Umbilical cord (tissue), 2 donors: ENCODE results near the gene MRPS5. TPM values are rescaled to one million over a fixed set of nuclear protein-coding genes. Genes with fewer than 3 reads are reported as not detected.
A peak's percentile ranks its signal among the peaks of the same experiment; 100 is the strongest.
"Not testable (repeated sequence)": the region's sequence is repeated elsewhere in the genome, so short reads cannot be mapped to it uniquely, and the experiment has no call there.

Experiments
- DNase-seq: peaks from one replicate; pipeline ENCODE4 v3.0.0-alpha.2; 2015; ENCODE audit warnings: low spot score
- total RNA-seq: library from RNA; depleted of rRNA; stranded (reverse); fragments of >200 nt; gene quantifications from one replicate; pipeline ENCODE4 v1.2.3, GENCODE V29; 2014; ENCODE audit warnings: low replicate concordance; ENCODE audit not compliant: insufficient read depth

The MRPS5 gene
- 44.1 TPM for total RNA-seq

- DNase-seq = peak; percentile 84
Observed at GRCh38 chr2:95121407-95122196, at the start of gene MRPS5. TSS of gene MRPS5 (minus strand) at chr2:95121808. CDS start at chr2:95121791, 17 bp downstream.

GRCh38 chr2:95166065-95166763, 44.6 kb upstream of the MRPS5 start:
- DNase-seq = no peak

GRCh38 chr2:95165371-95166064, 43.9 kb upstream of the MRPS5 start, which contains the start of gene ZNF2:
TSS of gene ZNF2 (plus strand) at chr2:95165809. CDS start at chr2:95176227, 10,418 bp downstream.
- DNase-seq = peak; percentile 100

GRCh38 chr2:95165030-95165370, 43.4 kb upstream of the MRPS5 start:
- no peak for DNase-seq

GRCh38 chr2:95159690-95160449, 38.3 kb upstream of the MRPS5 start, which contains the start of gene ZNF514:
TSS of gene ZNF514 (minus strand) at chr2:95159848. CDS start at chr2:95153253, 6,595 bp downstream.
- DNase-seq = peak; percentile 72

GRCh38 chr2:95158891-95159619, 37.4 kb upstream of the MRPS5 start:
- peak; percentile 46 for DNase-seq

GRCh38 chr2:95158441-95158840, 36.8 kb upstream of the MRPS5 start:
- DNase-seq = no peak

GRCh38 chr2:95149397-95149984, 27.9 kb upstream of the MRPS5 start:
- no peak for DNase-seq

GRCh38 chr2:95143838-95144237, 22.2 kb upstream of the MRPS5 start:
- no peak for DNase-seq

- DNase-seq = no peak
Observed at GRCh38 chr2:95138702-95139101, 17.1 kb upstream of the MRPS5 start.

- DNase-seq = no peak
Observed at GRCh38 chr2:95122197-95122551, 566 bp upstream of the MRPS5 start.

- no peak for DNase-seq
Observed at GRCh38 chr2:95121093-95121406, 558 bp downstream of the MRPS5 start.

GRCh38 chr2:95115418-95115817, 6.2 kb downstream of the MRPS5 start:
- peak; percentile 59 for DNase-seq

GRCh38 chr2:95113464-95113863, 8.1 kb downstream of the MRPS5 start:
- no peak for DNase-seq

- no peak for DNase-seq
Observed at GRCh38 chr2:95110395-95110794, 11.2 kb downstream of the MRPS5 start.

- DNase-seq = no peak
Observed at GRCh38 chr2:95109260-95109659, 12.3 kb downstream of the MRPS5 start.

- no peak for DNase-seq
Observed at GRCh38 chr2:95106081-95106480, 15.5 kb downstream of the MRPS5 start.

GRCh38 chr2:95104606-95105005, 17.0 kb downstream of the MRPS5 start:
- no peak for DNase-seq

- DNase-seq = no peak
Observed at GRCh38 chr2:95099910-95100309, 21.7 kb downstream of the MRPS5 start.

- DNase-seq = not testable (repeated sequence)
Observed at GRCh38 chr2:95098273-95098672, 23.3 kb downstream of the MRPS5 start.
